CD4-positive, alpha-beta T cell treated with Interleukin-4 for 1 hour (primary cell): Measurements from ENCODE around the gene EAF2.

ENCODE experiments used
- DNase-seq, 2 donors: peaks; one replicate each; pipeline ENCODE4 v3.0.0-alpha.2; 2020 to 2022

The EAF2 gene

GRCh38 chr3:121863801-121864200, 28.8 kb downstream of the EAF2 start:
- no peak for DNase-seq

GRCh38 chr3:121869736-121870135, 34.7 kb downstream of the EAF2 start:
- no peak for DNase-seq

GRCh38 chr3:121870717-121871116, 35.7 kb downstream of the EAF2 start:
- DNase-seq: no peak

- no peak for DNase-seq
Observed at GRCh38 chr3:121871430-121871829, 36.4 kb downstream of the EAF2 start.

GRCh38 chr3:121878411-121878810, 43.4 kb downstream of the EAF2 start:
- no peak for DNase-seq

GRCh38 chr3:121883507-121883906, 48.5 kb downstream of the EAF2 start:
- DNase-seq: no peak

- DNase-seq: no peak
Observed at GRCh38 chr3:121885386-121885785, 50.4 kb downstream of the EAF2 start.

- DNase-seq: no peak
Observed at GRCh38 chr3:121894301-121894990, 59.4 kb downstream of the EAF2 start, which contains the start of gene SLC15A2. TSS of gene SLC15A2 (plus strand) at chr3:121894401. CDS start at chr3:121894477, 76 bp downstream.

GRCh38 chr3:121895121-121895520, 60.1 kb downstream of the EAF2 start:
- DNase-seq: no peak

GRCh38 chr3:121895736-121896135, 60.7 kb downstream of the EAF2 start:
- no peak for DNase-seq

GRCh38 chr3:121896823-121897222, 61.8 kb downstream of the EAF2 start:
- DNase-seq: no peak

GRCh38 chr3:121897296-121897695, 62.3 kb downstream of the EAF2 start:
- no peak for DNase-seq

- DNase-seq: no peak
Observed at GRCh38 chr3:121913305-121913990, 78.4 kb downstream of the EAF2 start.

- no peak for DNase-seq
Observed at GRCh38 chr3:121914081-121914998, 79.3 kb downstream of the EAF2 start.

- DNase-seq: no peak
Observed at GRCh38 chr3:121916189-121916588, 81.2 kb downstream of the EAF2 start.

- DNase-seq: no peak
Observed at GRCh38 chr3:121918779-121919483, 83.9 kb downstream of the EAF2 start.

- no peak for DNase-seq
Observed at GRCh38 chr3:121924734-121925133, 89.7 kb downstream of the EAF2 start.

GRCh38 chr3:121926380-121926779, 91.4 kb downstream of the EAF2 start:
- no peak for DNase-seq
